ENCODE data around the gene CDIPT. TPM values are rescaled to one million over a fixed set of nuclear protein-coding genes. Genes with fewer than 3 reads are reported as not detected.
"Not testable (repeated sequence)": the region's sequence is repeated elsewhere in the genome, so short reads cannot be mapped to it uniquely, and the experiment has no call there.

CDIPT gene
- total and polyA plus RNA-seq, 2 donors from 2014 or later: 85.9 to 148 TPM

- Histone ChIP-seq H3K4me3 (ENCODE audit: low read length in 3 of 3) (no peak overlapping the region), H3K27ac (ENCODE audit: low read depth in 2 of 2, low read length in 2 of 2) (no peak overlapping the region), H3K9me3 (ENCODE audit: control insufficient read depth in 2 of 3, insufficient read depth in 1 of 3, low read length in 3 of 3) (no peaks in the 10 kb centered on the region), H3K4me1 (ENCODE audit: control insufficient read depth in 2 of 3, insufficient read depth in 2 of 3, low read depth in 1 of 3, low read length in 3 of 3) (no peaks in the 10 kb centered on the region), H3K27me3 (ENCODE audit: control insufficient read depth, insufficient read depth, low read length) (no peaks in the 10 kb centered on the region), H3K9ac (ENCODE audit: low read length in 3 of 3) (no peak overlapping the region), H3K36me3 (ENCODE audit: control insufficient read depth in 2 of 3, insufficient read depth in 3 of 3, low read length in 3 of 3) (no peaks in the 10 kb centered on the region)
- no peak for TF ChIP-seq CTCF (IDR thresholded peaks at IDR 0.05; ENCODE audit: borderline replicate concordance, extremely low read depth, insufficient read depth)
- FAIRE-seq: no peak
- intact Hi-C loops (cut with DNase I): no loop called here
- DNase-seq: peak in 1 of 5 donors; percentile 32
Measured at GRCh38 chr16:29891525-29892457, 28.8 kb upstream of the CDIPT start.

- not testable (repeated sequence) for H3K9me3 ChIP-seq (ENCODE audit: control insufficient read depth in 2 of 3, insufficient read depth in 1 of 3, low read length in 3 of 3); H3K27ac ChIP-seq (ENCODE audit: low read depth in 2 of 2, low read length in 2 of 2); H3K4me3 ChIP-seq (ENCODE audit: low read length in 3 of 3)
Measured at GRCh38 chr16:29889372-29889771, 26.3 kb upstream of the CDIPT start.

GRCh38 chr16:29883987-29884386, 21.0 kb upstream of the CDIPT start:
- Histone ChIP-seq H3K9ac (ENCODE audit: low read length in 3 of 3) (no peak overlapping the region), H3K4me1 (ENCODE audit: control insufficient read depth in 2 of 3, insufficient read depth in 2 of 3, low read depth in 1 of 3, low read length in 3 of 3) (no peaks in the 10 kb centered on the region), H3K36me3 (ENCODE audit: control insufficient read depth in 2 of 3, insufficient read depth in 3 of 3, low read length in 3 of 3) (no peaks in the 10 kb centered on the region), H3K9me3 (ENCODE audit: control insufficient read depth in 2 of 3, insufficient read depth in 1 of 3, low read length in 3 of 3) (no peaks in the 10 kb centered on the region), H3K4me3 (ENCODE audit: low read length in 3 of 3) (no peak overlapping the region), H3K27ac (ENCODE audit: low read depth in 2 of 2, low read length in 2 of 2) (no peak overlapping the region), H3K27me3 (ENCODE audit: control insufficient read depth, insufficient read depth, low read length) (no peaks in the 10 kb centered on the region)
- FAIRE-seq: no peak
- DNase-seq: no peak
- no peak for TF ChIP-seq CTCF (IDR thresholded peaks at IDR 0.05; ENCODE audit: borderline replicate concordance, extremely low read depth, insufficient read depth)
- intact Hi-C loops (cut with DNase I): no loop called here

More at GRCh38 chr16:29889372-29889771, 26.3 kb upstream of the CDIPT start:
- H3K27me3 ChIP-seq (ENCODE audit: control insufficient read depth, insufficient read depth, low read length); H3K9ac ChIP-seq (ENCODE audit: low read length in 3 of 3); H3K4me1 ChIP-seq (ENCODE audit: control insufficient read depth in 2 of 3, insufficient read depth in 2 of 3, low read depth in 1 of 3, low read length in 3 of 3); DNase-seq; H3K36me3 ChIP-seq (ENCODE audit: control insufficient read depth in 2 of 3, insufficient read depth in 3 of 3, low read length in 3 of 3); FAIRE-seq; intact Hi-C loops (cut with DNase I): not testable (repeated sequence)

GRCh38 chr16:29881050-29881449, 18.0 kb upstream of the CDIPT start:
- Histone ChIP-seq H3K9ac (ENCODE audit: low read length in 3 of 3) (no peak overlapping the region), H3K27me3 (ENCODE audit: control insufficient read depth, insufficient read depth, low read length) (peaks cover 8% of the 10 kb centered on the region), H3K4me1 (ENCODE audit: control insufficient read depth in 2 of 3, insufficient read depth in 2 of 3, low read depth in 1 of 3, low read length in 3 of 3) (no peaks in the 10 kb centered on the region), H3K27ac (ENCODE audit: low read depth in 2 of 2, low read length in 2 of 2) (no peak overlapping the region), H3K36me3 (ENCODE audit: control insufficient read depth in 2 of 3, insufficient read depth in 3 of 3, low read length in 3 of 3) (no peaks in the 10 kb centered on the region), H3K9me3 (ENCODE audit: control insufficient read depth in 2 of 3, insufficient read depth in 1 of 3, low read length in 3 of 3) (no peaks in the 10 kb centered on the region), H3K4me3 (ENCODE audit: low read length in 3 of 3) (no peak overlapping the region)
- FAIRE-seq (no peak), DNase-seq (no peak)
- TF ChIP-seq CTCF (IDR thresholded peaks at IDR 0.05; ENCODE audit: borderline replicate concordance, extremely low read depth, insufficient read depth): no peak
- intact Hi-C loops (cut with DNase I): no loop called here

Measured in kidney (tissue), 14 donors.